DMS53 treated with DMSO at 0.1 percent for 48 hours (cell line): ENCODE data around the gene NRXN3.
"Not testable (repeated sequence)": the region's sequence is repeated elsewhere in the genome, so short reads cannot be mapped to it uniquely, and the experiment has no call there.

Experiments
- DNase-seq: peaks from one replicate; lab custom pipeline; 2025; ENCODE audit not compliant: unreplicated experiment; lab: John Stamatoyannopoulos, UW

The NRXN3 gene

DNA sequence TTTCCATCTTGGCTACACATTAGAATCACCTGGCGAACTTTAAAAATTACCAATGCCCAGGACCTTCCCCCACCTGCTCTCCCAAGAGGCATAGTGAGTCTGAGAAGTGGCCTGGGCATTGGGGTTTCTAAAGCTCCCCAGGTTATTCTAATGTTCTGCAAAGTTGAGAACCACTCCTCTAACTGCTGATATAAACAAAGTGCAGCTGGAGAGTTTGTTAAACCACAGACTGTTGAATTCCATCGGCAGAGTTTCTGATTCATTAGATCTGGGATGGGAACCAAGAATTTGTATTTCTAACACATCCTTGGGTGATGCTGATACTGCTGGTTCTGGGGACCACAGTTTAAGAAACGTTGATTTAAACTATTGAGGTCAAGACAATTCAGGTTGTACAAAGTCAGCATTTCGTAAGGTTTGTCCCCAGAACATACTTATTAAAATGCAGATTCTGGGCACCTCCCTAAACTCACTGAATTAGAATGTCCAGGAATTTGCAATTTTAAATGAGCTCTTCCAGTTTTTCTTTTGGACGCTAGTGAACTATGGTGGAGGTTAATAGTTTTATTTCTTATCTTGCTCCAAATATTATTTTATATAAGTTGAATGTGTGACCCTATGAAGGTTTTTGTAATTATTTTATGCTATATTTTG, 309.1 kb downstream of the NRXN3 start:
- DNase-seq: no peak

GRCh38 chr14:78484028-78484427, 313.9 kb downstream of the NRXN3 start:
- no peak for DNase-seq

DNA sequence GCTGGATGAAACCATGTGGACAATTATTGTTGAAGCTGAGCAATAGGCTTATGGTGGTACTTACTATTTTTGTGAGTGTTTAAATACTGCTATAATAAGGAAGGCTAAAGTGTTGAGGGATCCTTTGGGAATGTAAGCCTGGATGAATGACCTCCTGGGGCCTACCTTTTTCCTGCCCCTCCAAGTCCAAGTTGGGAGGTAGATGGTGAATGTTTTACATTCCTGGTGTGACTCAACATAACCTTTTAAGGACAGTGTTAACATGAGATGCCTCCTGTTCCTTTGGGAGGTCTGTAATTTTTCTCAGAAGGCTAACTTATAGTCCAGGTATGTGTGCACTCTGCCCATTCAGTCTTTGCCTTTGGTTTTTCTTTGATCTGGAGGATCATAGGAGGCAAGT, 315.9 kb downstream of the NRXN3 start:
- no peak for DNase-seq

DNA sequence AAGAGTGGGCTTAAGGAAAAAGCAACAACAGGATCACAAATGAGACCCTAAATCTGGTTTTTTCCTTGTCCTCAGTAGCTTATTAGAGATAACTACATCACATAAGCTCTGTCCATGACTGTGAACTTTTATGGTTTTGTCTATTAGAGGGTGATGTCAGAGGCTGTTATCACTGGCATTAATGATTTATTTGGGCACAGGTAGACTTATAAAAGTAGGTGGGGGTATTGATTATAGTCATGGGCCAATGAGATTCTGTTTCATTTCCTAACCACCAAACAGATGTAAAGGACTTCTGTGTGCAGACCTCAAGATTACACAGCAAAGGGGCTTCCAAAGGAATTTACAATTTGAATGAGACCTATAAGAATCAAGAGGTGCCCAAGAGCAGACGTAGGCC, 316.4 kb downstream of the NRXN3 start:
- no peak for DNase-seq

DNA sequence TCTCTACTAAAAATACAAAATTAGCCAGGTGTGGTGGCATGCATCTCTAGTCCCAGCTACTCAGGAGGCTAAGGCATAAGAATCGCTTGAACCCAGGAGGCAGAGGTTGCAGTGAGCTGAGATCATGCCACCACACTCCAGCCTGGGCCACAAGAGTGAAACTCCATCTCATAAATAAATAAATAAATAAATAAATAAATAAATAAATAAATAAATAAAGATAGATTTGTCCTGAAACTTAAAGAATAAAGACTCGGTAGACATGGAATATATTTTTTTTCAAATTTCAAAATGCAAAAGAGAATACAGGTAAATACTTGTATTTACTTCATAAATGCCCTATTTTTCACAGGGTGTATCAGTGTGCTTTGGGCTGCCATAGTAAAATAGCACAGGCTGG, 317.4 kb downstream of the NRXN3 start:
- DNase-seq: not testable (repeated sequence)

GRCh38 chr14:78488938-78489337, 318.8 kb downstream of the NRXN3 start:
- DNase-seq: no peak

- no peak for DNase-seq
Observed at GRCh38 chr14:78491048-78491447, 320.9 kb downstream of the NRXN3 start.

DNA sequence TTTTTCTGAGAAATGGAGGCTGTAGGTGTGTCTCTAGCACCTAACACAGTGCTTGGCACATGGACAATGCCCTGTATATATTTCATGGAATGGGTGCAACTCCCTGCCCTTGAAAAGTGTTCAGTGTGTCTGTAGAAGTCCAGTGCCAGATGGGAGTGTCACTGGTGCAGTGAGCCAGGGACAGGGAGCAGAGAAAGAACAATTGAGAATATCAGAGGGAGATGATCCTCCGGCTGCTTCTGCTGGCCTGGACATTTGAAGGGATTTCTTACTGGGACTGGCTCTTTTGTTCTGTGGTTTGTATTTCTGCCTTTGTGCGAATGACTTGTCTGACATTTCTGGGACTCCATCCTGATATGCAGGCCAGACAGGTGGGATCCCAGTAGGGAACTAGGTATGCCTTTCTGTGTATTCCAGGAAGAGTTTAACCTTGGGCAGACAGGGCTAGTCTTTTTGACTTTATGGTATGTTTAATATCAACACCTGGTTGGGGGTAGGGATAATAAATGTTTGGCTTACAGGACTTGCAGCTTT, 328.0 kb downstream of the NRXN3 start:
- DNase-seq: no peak

- DNase-seq: no peak
Observed at GRCh38 chr14:78501909-78502308, 331.7 kb downstream of the NRXN3 start.

DNA sequence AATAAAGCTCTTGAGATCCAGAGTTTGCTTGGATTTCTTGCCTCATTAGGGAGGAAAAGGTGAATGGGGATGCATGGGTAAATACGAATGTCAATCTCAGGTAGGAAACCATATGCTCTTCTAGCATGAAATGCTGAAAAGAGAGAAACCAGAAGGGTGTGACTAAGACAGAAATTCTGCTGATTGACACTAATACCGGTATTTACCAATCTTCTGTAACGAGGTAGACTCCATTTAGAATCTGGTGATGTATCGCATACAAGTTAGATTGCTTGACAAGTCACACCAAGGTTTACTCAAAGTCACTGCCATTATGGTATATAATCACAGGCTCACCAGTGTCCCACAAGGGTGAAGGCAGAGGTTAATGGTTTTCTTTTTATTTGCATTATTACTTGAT, 337.9 kb downstream of the NRXN3 start:
- DNase-seq: no peak

- no peak for DNase-seq
Observed at GRCh38 chr14:78509516-78509915, 339.3 kb downstream of the NRXN3 start.

GRCh38 chr14:78512021-78512420, 341.8 kb downstream of the NRXN3 start:
- no peak for DNase-seq

GRCh38 chr14:78519863-78520262, 349.7 kb downstream of the NRXN3 start:
- DNase-seq: no peak

DNA sequence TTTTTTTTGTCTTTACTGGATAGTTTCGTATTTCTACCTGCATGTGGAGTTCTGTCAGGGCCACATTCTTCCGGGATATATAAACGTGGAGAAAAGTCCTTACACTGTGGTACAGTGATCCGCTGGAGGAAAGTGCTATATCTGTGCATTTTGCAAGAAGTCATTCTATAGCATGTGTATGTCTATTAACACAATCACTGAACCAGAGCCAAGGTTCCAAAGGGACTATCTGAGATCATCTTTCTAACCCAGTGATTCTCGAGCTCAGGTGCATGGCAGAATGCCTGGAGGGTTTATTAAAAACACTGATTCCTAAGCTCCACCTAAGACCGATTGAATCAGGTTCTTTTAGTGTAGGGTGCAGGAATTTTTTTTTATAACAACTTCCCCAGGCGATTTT, 354.0 kb downstream of the NRXN3 start:
- no peak for DNase-seq

DNA sequence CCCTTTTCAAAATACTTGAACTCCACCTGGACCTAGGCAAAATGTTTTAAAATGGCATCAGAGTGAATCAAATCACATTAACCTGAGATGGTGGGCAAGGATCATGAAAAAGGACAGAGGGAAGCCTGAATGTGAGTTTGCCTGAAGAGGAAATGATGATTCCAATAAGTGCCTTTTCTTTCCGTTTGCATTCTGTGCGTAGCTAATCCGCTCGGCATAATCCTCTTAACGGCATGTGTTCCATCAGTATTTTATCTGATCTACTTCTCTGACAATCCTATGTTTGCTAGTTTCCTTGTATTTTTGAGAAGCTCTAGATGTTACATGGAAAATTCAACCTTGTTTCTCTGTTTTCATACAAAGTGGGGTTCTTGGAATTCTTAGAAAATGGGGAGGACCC, 354.6 kb downstream of the NRXN3 start:
- no peak for DNase-seq

GRCh38 chr14:78530078-78530477, 359.9 kb downstream of the NRXN3 start:
- DNase-seq: no peak

DNA sequence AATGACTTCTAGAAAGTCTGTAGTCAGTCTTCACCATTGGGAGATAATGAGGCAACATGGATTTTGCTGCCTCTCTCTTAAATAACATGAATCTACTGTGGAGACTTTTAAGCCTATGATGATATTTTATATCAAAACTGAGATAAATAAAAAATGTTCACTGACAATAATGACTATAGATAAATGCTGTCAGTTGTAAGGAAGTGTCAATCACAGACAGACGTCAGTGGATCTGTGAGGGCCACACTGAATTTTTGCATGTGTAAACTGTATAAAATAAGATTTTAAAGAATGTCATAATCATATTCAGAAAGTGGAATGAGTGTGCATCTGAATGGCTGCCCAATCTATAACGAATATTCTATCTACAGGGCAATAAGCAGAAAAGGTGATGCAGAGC, 364.0 kb downstream of the NRXN3 start:
- no peak for DNase-seq

DNA sequence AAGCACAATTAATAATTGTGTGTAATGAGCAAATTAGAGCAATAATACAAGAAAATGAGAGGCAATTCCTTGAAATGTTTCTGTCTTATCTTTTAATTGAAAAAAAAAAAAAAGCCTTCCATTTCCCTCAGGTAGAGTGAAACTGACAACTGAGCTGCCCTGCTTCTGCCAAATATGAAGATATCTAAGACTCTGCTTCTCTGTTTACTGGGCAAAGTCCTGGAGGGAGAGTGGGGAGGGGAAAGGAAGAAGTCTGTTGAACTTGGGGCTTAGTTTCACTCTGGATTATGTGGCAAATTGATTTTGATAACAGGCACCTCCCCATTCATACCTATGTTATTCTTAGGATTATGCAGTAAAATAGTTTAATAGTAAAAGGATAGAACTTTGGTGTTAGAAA, 364.9 kb downstream of the NRXN3 start:
- DNase-seq: no peak

- peak; percentile 9 for DNase-seq
Observed at GRCh38 chr14:78541788-78542187, 371.6 kb downstream of the NRXN3 start.

DNA sequence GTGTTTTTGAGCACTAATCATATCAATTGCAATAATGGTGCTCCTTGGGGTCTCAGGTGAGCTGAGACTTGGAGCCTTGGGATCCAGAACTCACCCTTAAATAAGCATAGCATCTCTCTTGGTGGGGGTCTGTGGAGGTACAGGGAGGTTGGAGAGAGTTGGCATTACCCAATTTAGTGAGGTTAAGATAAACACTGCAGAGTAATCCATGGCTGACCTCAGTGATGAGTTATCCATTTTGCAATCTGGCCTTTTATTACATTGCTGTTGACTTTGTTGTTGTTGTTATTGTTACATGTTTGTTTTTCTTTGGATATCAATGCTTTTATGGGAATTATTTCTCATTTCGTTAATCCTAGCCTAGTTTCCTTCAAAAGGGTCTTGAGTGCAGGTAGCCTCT, 373.3 kb downstream of the NRXN3 start:
- no peak for DNase-seq

- no peak for DNase-seq
Observed at GRCh38 chr14:78561074-78561473, 390.9 kb downstream of the NRXN3 start.

DNA sequence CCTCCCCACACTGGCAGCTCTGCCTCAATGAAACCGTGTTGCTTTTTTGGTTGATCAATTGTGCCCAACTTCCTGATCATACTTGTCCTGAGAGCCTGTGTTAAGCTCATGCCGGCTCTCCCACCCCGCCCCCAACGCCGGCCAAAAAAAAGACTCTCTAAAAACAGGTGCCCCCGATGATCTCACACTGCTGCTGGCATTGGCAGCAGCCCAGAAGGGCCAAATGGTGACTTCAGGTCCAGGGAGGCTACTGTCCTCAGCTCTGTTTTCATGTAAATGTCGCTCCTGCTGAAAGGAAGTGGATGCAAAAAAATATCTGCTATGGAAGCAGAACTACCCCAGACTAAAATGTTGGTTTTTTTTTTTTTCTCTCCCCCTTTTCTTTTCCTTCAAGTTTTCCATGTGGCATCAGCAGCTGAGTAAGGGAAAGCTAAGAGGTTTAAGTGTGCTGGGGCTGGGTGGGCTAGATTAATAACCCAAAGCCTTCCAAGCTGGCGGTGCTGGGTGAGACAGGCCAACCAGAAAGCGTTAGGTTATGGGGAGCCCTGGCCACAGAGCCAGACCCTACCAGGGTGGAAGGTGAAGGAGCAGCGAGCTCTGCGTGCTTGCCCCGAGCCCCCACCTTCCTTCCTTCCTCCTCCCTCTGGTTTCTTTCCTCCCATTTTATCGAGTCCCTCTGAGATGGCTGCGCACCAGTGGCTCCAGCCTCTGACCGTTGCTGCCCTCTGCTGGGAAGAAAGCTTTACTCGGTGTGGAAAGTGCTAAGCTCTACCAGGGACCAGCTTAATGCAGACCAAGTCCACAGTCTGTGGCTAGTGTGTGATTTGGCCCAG, 396.1 kb downstream of the NRXN3 start:
- peak; percentile 69 for DNase-seq

DNA sequence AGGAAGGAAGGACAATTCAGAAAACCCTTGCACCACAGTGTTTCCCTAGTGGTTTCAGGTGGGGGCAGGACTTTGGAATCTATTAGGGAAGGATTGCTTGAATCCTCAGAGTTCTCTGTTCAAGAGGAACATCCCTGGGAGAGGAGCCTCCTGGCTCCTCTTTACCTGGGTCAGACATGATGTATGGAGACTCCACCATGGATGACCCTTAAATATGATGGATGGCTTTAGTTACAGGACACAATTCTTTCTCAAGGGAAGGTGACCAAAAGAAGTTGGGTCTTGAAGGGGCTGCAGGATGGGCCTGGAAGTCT, 396.6 kb downstream of the NRXN3 start:
- no peak for DNase-seq
